ENCODE data around the gene LETM1. TPM values are rescaled to one million over a fixed set of nuclear protein-coding genes. Genes with fewer than 3 reads are reported as not detected.

Gene LETM1
- total and polyA plus RNA-seq, 8 donors = 5.3 to 255 (median 52.1) TPM

- peak in 1 of 2 donors; percentile 78 for DNase-seq
- Histone ChIP-seq H3K36me3 (no peaks in the 10 kb centered on the region), H3K9me3 (no peaks in the 10 kb centered on the region), H3K4me1 (peaks cover 23 to 50% (median 45%) of the 10 kb centered on the region in 4 donors), H3K27me3 (peaks cover 0 to 99% (median 16%) of the 10 kb centered on the region in 3 donors), H3K27ac (peak overlapping the region in 1 of 5 donors; percentile 56), H3K4me3 (peak overlapping the region; percentile 39 to 52 (median 46))
- intact Hi-C loops (cut with DNase I; ENCODE audit: low total_unique reads) = no loop called here
- 0 to 2% (median 1%) methylated on average over 10 to 75 of the region's 84 CpGs for WGBS, 5 donors
- TF ChIP-seq POLR2A (IDR thresholded peaks at IDR 0.05) = no peak
- no peak for TF ChIP-seq EP300 (IDR thresholded peaks at IDR 0.05)
- TF ChIP-seq POLR2AphosphoS5 (IDR thresholded peaks at IDR 0.05) = no peak
- no peak for TF ChIP-seq CTCF (IDR thresholded peaks at IDR 0.05)
Measured at GRCh38 chr4:1767061-1767769, 88.7 kb downstream of the LETM1 start.

- H3K36me3 ChIP-seq = no peaks in the 10 kb centered on the region
- TF ChIP-seq POLR2A (IDR thresholded peaks at IDR 0.05) = no peak
- no peak for TF ChIP-seq CTCF (IDR thresholded peaks at IDR 0.05)
- no peak for TF ChIP-seq EP300 (IDR thresholded peaks at IDR 0.05)
- TF ChIP-seq POLR2AphosphoS5 (IDR thresholded peaks at IDR 0.05) = no peak
- peak in 1 of 2 donors; percentile 84 for DNase-seq
- intact Hi-C loops (cut with DNase I; ENCODE audit: low total_unique reads) = no loop called here
- H3K9me3 ChIP-seq = no peaks in the 10 kb centered on the region
- peak overlapping the region; percentile 39 to 52 (median 46) for H3K4me3 ChIP-seq
- H3K27ac ChIP-seq = peak overlapping the region in 1 of 5 donors; percentile 56
- 26 to 38% (median 29%) methylated on average over 11 to 41 of the region's 41 CpGs for WGBS, 5 donors
- peaks cover 0 to 98% (median 16%) of the 10 kb centered on the region in 3 donors for H3K27me3 ChIP-seq
- H3K4me1 ChIP-seq = peaks cover 23 to 43% (median 42%) of the 10 kb centered on the region in 4 donors
Measured at GRCh38 chr4:1766106-1767060, 89.6 kb downstream of the LETM1 start.

GRCh38 chr4:1765409-1766072 lies 90.4 kb downstream of the LETM1 start:
- Histone ChIP-seq H3K36me3 (no peaks in the 10 kb centered on the region), H3K4me1 (peaks cover 23 to 48% (median 40%) of the 10 kb centered on the region in 4 donors), H3K27me3 (peaks cover 0 to 90% (median 16%) of the 10 kb centered on the region in 3 donors), H3K9me3 (no peaks in the 10 kb centered on the region), H3K4me3 (no peak overlapping the region), H3K27ac (no peak overlapping the region)
- intact Hi-C loops (cut with DNase I; ENCODE audit: low total_unique reads) = no loop called here
- DNase-seq = no peak
- 60 to 79% (median 71%) methylated on average over 8 to 10 of the region's 10 CpGs for WGBS, 5 donors
- TF ChIP-seq POLR2A (IDR thresholded peaks at IDR 0.05) (no peak), EP300 (IDR thresholded peaks at IDR 0.05) (no peak), CTCF (IDR thresholded peaks at IDR 0.05) (no peak), POLR2AphosphoS5 (IDR thresholded peaks at IDR 0.05) (no peak)

GRCh38 chr4:1764670-1765069 lies 91.3 kb downstream of the LETM1 start:
- no peaks in the 10 kb centered on the region for H3K36me3 ChIP-seq
- H3K27ac ChIP-seq = no peak overlapping the region
- H3K4me1 ChIP-seq = peaks cover 23 to 48% (median 37%) of the 10 kb centered on the region in 4 donors
- TF ChIP-seq POLR2A (IDR thresholded peaks at IDR 0.05) (no peak), CTCF (IDR thresholded peaks at IDR 0.05) (no peak), EP300 (IDR thresholded peaks at IDR 0.05) (no peak), POLR2AphosphoS5 (IDR thresholded peaks at IDR 0.05) (no peak)
- intact Hi-C loops (cut with DNase I; ENCODE audit: low total_unique reads) = no loop called here
- no peaks in the 10 kb centered on the region for H3K9me3 ChIP-seq
- no peak for DNase-seq
- H3K27me3 ChIP-seq = peaks cover 0 to 81% (median 16%) of the 10 kb centered on the region in 3 donors
- 89 to 96% (median 94%) methylated on average over 8 to 9 of the region's 9 CpGs for WGBS, 5 donors
- no peak overlapping the region for H3K4me3 ChIP-seq

Measured in stomach (tissue), 9 donors.